Ectodermal cell (in vitro differentiated cells): ENCODE data around the gene CDKN2AIP.

Experiments used
- H3K27ac ChIP-seq: 2 replicates; pipeline ENCODE4 v1.7.0; 2013; ENCODE audit warnings: mild to moderate bottlenecking, low read depth, low read length; ENCODE audit not compliant: insufficient read depth, poor library complexity, severe bottlenecking
- H3K27me3 ChIP-seq: 2 replicates; pipeline ENCODE4 v1.7.0; 2013; ENCODE audit warnings: mild to moderate bottlenecking, low read length; ENCODE audit not compliant: insufficient read depth, control insufficient read depth, poor library complexity, severe bottlenecking
- H3K36me3 ChIP-seq: one replicate; pipeline ENCODE4 v1.7.0; 2013; ENCODE audit warnings: low read length; ENCODE audit not compliant: control insufficient read depth, insufficient read depth
- H3K4me1 ChIP-seq: one replicate; pipeline ENCODE4 v1.7.0; 2013; ENCODE audit warnings: low read length; ENCODE audit not compliant: control insufficient read depth, insufficient read depth
- H3K4me3 ChIP-seq: 2 replicates; pipeline ENCODE4 v1.7.0; 2013; ENCODE audit warnings: low read depth, low read length, control low read depth; ENCODE audit not compliant: insufficient read depth
- H3K9me3 ChIP-seq: 2 replicates; pipeline ENCODE4 v1.7.0; 2013; ENCODE audit warnings: mild to moderate bottlenecking, low read length, moderate library complexity; ENCODE audit not compliant: control insufficient read depth
- WGBS, 2 experiments: methylation state at CpG; one replicate each; pipeline ENCODE4 v1.1.7; 2013; ENCODE audit warnings: missing lambda C conversion rate in 2 of 2; 5-methylcytosine and 5-hydroxymethylcytosine counted together

CDKN2AIP gene

DNA sequence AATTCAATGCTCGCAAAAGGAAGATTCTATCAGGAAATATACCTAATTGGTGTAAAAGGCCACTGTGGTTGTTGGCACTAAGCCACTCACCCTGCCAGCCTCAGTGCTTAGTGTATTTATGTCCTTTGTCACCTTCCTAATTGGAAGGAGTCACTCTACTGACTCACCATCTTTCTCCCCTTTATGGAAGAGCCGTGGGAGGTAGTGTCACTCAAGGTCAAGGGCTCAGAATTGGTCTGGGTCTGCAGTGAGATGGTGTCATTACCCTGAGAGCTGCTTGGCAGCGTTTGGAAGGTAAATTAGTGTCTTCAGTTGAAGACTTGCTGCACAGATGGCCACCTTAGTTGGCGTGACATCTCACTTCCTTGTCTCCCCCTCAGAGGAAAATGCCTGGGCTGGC, 41.7 kb upstream of the CDKN2AIP start:
- peaks cover 1% of the 10 kb centered on the region for H3K4me1 ChIP-seq
- H3K27me3 ChIP-seq: peaks cover 14% of the 10 kb centered on the region
- WGBS, 2 experiments: 87 to 88% methylated on average over 4 of the region's 4 CpGs
- no peak overlapping the region for H3K27ac ChIP-seq
- H3K9me3 ChIP-seq: no peaks in the 10 kb centered on the region
- H3K4me3 ChIP-seq: no peak overlapping the region
- H3K36me3 ChIP-seq: no peaks in the 10 kb centered on the region

DNA sequence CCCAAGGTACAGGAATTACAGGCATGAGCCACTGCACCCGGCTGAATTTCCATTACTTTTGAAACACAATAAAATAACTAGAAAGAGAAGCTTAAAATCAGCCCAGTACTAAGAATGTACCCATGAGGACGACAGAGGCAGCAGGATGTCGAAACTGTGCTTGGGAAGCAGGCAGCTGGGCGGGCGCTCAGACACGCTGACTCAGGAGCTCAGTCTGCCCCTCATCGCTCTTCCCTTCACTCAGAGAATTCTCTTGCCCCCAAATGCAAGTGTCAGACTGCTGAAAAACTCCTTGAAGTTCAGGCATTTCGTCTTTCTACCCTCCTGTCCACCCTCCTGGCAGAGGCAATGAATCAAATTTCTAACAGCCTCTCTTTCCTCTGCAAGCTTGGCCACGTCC, 41.0 kb upstream of the CDKN2AIP start:
- no peak overlapping the region for H3K27ac ChIP-seq
- WGBS, 2 experiments: 92 to 97% methylated on average over 9 of the region's 9 CpGs

DNA sequence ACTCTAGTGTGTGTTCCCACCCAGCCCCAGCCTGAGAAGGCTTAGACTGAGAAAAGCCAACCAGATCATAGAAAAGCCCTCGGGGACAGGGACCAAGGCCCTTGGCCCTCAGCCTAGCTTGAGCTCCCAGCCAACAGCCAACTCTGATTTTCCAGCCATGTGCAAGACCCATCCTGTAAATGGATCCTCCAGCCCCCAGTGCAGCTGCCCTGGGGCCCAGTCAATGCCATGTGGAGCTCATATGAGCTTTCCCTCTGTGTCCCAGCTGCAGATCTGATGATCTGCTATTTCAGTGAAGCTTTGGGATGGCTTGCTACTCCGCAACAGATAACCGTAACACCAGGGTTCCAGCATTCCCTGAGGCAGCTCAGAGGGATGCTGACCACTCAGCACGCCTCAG, 40.5 kb upstream of the CDKN2AIP start:
- H3K4me3 ChIP-seq: no peak overlapping the region
- peaks cover 6% of the 10 kb centered on the region for H3K4me1 ChIP-seq
- WGBS, 2 experiments: 93 to 94% methylated on average over 4 of the region's 4 CpGs
- H3K9me3 ChIP-seq: no peaks in the 10 kb centered on the region
- peaks cover 5% of the 10 kb centered on the region for H3K27me3 ChIP-seq
- no peaks in the 10 kb centered on the region for H3K36me3 ChIP-seq
- H3K27ac ChIP-seq: no peak overlapping the region

More for the DNA sequence above, 41.0 kb upstream of the CDKN2AIP start:
- peaks cover 6% of the 10 kb centered on the region for H3K4me1 ChIP-seq
- no peaks in the 10 kb centered on the region for H3K36me3 ChIP-seq
- H3K9me3 ChIP-seq: no peaks in the 10 kb centered on the region
- peaks cover 7% of the 10 kb centered on the region for H3K27me3 ChIP-seq
- no peak overlapping the region for H3K4me3 ChIP-seq

DNA sequence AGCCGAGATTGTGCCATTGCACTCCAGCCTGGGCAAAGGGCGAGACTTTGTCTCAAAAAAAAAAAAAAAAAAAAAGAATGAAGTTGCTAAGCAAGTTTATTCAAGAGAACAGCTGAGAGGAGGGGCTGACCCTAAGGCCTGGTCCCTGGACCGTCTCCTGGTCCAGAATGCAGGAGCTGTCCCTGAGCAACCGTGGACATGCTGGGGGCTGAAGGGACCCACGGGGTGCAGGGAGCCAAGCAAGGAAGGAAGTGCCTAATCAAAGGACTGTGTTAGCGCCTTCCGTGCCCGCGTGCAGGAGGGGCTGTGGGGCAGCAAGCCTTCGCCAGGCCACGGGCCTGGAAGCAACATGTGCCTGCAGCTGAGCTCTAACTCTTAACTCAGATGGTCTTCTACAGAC, 39.1 kb upstream of the CDKN2AIP start:
- Histone ChIP-seq H3K36me3 (no peaks in the 10 kb centered on the region), H3K27ac (no peak overlapping the region), H3K4me1 (peaks cover 12% of the 10 kb centered on the region), H3K27me3 (no peaks in the 10 kb centered on the region), H3K4me3 (no peak overlapping the region), H3K9me3 (no peaks in the 10 kb centered on the region)
- 90 to 95% methylated on average over 11 of the region's 11 CpGs for WGBS, 2 experiments

DNA sequence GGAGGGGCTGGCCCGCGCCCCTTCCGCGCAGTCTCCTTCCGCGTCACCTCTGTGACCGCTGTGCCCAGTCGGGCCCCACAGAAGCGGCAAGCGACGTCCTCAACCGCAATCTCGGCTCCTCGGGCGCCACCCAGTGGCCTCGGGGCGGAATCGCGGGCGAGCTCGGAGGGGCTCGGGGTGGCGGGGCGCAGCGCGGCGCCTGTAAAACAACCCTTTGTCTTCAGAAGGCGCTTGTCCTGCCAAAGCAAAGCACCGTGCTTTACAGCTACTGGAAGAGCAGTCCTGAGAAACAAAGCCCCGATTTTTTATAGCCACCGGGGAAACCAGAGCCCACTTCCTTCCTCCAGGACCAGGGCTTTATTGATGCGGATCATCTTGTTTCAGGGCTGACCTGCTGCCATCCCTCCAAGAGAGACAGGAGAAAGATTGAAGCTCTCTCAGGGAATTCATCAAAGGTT, 37.3 kb upstream of the CDKN2AIP start:
- H3K4me3 ChIP-seq: peak overlapping the region; percentile 30
- H3K27me3 ChIP-seq: no peaks in the 10 kb centered on the region
- WGBS, 2 experiments: 2 to 3% methylated on average over 32 of the region's 32 CpGs
- no peaks in the 10 kb centered on the region for H3K36me3 ChIP-seq
- peak overlapping the region; percentile 88 for H3K27ac ChIP-seq
- peaks cover 12% of the 10 kb centered on the region for H3K4me1 ChIP-seq
- no peaks in the 10 kb centered on the region for H3K9me3 ChIP-seq

DNA sequence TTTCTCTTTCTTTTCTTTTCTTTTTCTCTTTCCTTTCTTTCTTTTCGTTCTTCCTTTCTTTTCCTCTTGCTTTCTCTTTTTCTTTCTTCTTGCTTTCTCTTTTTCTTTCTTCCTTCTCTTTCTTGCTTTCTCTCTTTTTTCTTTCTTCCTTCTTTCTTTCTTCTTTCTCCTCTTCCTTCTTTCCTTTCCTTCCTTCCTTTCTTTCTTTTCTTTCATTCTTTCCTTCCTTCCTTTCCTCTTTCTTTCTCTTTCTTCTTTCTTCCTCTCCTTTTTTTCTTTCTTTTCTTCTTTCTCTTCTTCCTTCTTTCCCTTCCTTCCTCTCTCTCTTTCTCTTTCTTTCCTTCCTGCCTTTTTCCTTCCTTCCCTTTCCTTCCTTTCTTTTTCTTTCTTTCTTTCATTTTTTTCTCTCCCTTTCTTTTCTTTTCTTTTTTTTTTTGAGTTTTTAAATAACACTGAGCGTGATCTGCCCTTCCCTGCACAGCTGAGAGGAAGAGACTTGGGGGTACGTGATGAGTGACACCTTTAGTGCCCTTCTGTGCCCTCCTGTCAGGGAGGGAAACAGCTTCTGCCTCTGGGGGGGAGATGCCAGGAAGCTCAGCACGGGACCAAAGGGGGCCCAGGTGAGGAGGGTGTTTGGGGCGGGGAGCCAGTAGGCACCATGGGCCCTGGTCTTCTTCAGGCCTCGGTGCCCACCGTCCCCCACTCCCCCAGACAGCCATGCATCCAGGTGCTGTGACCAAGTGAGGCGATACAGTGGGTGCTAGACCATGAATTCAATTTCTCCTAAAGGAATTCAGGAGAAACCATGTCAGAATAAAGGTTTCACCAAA, 36.6 kb upstream of the CDKN2AIP start:
- H3K4me1 ChIP-seq: peaks cover 12% of the 10 kb centered on the region
- no peaks in the 10 kb centered on the region for H3K9me3 ChIP-seq
- no peaks in the 10 kb centered on the region for H3K36me3 ChIP-seq
- H3K27me3 ChIP-seq: no peaks in the 10 kb centered on the region
- peak overlapping the region; percentile 88 for H3K27ac ChIP-seq
- 81 to 83% methylated on average over 8 of the region's 8 CpGs for WGBS, 2 experiments
- H3K4me3 ChIP-seq: peak overlapping the region; percentile 30

DNA sequence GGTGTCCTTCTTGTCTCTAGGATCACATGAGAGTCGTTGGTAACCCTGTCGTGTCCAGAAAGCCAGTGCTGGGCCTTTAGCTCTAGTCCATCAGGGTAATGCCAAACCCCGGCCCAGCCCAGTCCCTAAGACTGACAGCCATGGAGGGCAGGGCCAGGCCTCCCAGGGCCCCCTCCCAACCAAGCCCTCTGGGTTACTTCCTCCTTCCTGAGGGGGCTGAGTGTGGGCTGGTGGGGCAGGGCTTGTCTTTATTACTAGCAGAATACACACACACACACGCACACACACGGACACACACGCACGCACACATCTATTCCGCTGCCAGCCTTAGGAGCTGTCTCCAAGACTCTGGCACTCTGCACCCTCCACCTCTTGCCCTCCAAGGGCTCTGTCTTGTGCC, 35.6 kb upstream of the CDKN2AIP start:
- WGBS, 2 experiments: 92 to 93% methylated on average over 8 of the region's 8 CpGs
- Histone ChIP-seq H3K4me1 (peaks cover 12% of the 10 kb centered on the region), H3K4me3 (no peak overlapping the region), H3K9me3 (no peaks in the 10 kb centered on the region), H3K36me3 (no peaks in the 10 kb centered on the region), H3K27me3 (no peaks in the 10 kb centered on the region), H3K27ac (no peak overlapping the region)

DNA sequence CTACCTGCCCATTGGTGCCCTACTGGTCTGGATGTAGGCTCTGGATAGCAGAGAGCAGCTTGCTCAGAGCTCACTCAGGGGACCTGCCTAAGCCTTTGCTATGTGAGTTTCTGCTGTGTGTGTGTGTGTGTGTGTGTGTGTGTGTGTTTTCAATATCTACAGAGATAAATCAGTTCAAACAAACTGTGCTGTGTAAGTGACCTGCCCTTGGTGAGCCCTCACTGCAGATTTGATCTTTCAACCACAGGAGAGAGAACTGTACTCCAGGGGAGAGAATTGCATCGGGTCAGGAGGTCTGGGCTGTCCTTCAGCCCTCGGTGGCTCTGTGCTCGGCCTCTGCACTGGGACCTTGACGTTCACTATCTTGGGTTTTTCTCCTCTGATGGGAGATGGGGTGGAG, 35.0 kb upstream of the CDKN2AIP start:
- Histone ChIP-seq H3K9me3 (no peaks in the 10 kb centered on the region), H3K4me1 (peaks cover 12% of the 10 kb centered on the region), H3K4me3 (no peak overlapping the region), H3K36me3 (no peaks in the 10 kb centered on the region), H3K27ac (no peak overlapping the region), H3K27me3 (no peaks in the 10 kb centered on the region)
- WGBS, 2 experiments: 82 to 86% methylated on average over 4 of the region's 4 CpGs

DNA sequence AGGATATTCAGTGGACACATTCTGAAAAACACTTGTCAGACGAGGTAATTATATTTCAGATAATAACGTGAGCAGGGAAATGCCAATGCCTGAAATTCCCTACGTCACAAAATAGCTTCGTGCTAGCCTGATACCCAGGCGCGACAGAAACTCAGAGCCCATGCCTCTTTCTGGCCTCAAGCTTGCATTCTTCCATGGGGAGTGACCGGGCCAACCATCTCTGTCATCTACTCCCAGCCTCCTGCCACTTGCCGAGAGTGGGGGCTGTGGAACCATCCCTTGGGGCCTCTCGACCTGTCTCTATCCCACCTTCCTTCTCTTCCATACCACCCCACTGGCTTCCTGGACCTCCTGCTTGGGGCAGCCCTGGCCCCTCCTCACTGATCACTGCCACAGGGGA, 34.5 kb upstream of the CDKN2AIP start:
- Histone ChIP-seq H3K27ac (no peak overlapping the region), H3K4me3 (no peak overlapping the region), H3K4me1 (peaks cover 12% of the 10 kb centered on the region), H3K9me3 (no peaks in the 10 kb centered on the region), H3K36me3 (no peaks in the 10 kb centered on the region), H3K27me3 (no peaks in the 10 kb centered on the region)
- 93 to 96% methylated on average over 9 of the region's 9 CpGs for WGBS, 2 experiments

DNA sequence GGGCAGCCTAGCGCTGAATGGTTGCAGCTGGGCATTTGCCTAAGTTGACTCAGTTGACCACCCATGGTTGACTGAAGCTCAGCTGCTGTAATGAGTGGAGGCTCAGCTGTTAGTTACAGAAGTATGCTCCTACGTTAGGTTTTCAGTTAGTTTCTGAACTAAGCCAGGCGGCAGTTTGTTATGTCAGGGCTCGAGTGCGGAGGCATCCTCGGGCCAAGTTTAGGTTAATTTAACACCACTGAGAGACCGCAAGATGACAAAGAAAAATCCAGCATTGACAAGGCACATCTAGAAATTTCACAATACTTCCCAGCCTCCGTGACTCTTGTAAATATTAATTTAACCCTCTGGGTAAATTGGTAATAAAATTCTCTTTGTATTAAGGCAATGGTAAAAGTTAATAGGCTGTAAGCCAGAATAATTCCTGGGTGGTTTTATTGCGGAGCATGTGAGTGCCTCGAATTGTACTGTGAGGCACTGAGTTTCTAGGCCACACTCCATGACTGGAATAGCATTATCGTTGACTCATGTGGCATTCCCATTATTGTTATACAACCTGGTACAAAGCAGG, 33.1 kb upstream of the CDKN2AIP start:
- WGBS, 2 experiments: 93 to 95% methylated on average over 10 to 11 of the region's 11 CpGs
- no peak overlapping the region for H3K27ac ChIP-seq
- H3K4me1 ChIP-seq: peaks cover 12% of the 10 kb centered on the region
- H3K36me3 ChIP-seq: no peaks in the 10 kb centered on the region
- no peak overlapping the region for H3K4me3 ChIP-seq
- no peaks in the 10 kb centered on the region for H3K9me3 ChIP-seq
- H3K27me3 ChIP-seq: no peaks in the 10 kb centered on the region
